Endothelial cell of hepatic sinusoid (primary cell): ENCODE data around the gene MUC13.

Experiments used
- in situ Hi-C: cut with HindIII; loops from 2 replicates; pipeline ENCODE4 v1.10.0; 2017; ENCODE audit warnings: low sequenced_read_pairs

MUC13 gene

GRCh38 chr3:124879337-124879680 lies 55.2 kb downstream of the MUC13 start:
- in situ Hi-C loops, result loop anchor here (5.0 to 10.0 kb wide), 2 partner anchors 37 to 115 kb away; no protein-coding TSS in a partner anchor

- in situ Hi-C loops, result loop anchor here (5.0 to 10.0 kb wide), 2 partner anchors 36 to 114 kb away; no protein-coding TSS in a partner anchor
These were observed 55.8 kb downstream of the MUC13 start for GRCh38 chr3:124878561-124879336.

- in situ Hi-C loops, result loop anchor here (5.0 to 10.0 kb wide), 2 partner anchors 35 to 113 kb away; no protein-coding TSS in a partner anchor
These were observed 56.9 kb downstream of the MUC13 start for GRCh38 chr3:124877674-124878073.

- in situ Hi-C loops, result loop anchor here (5.0 to 10.0 kb wide), 2 partner anchors 34 to 112 kb away; no protein-coding TSS in a partner anchor
These were observed 58.1 kb downstream of the MUC13 start for GRCh38 chr3:124876401-124876878.

GRCh38 chr3:124873226-124873625 lies 61.3 kb downstream of the MUC13 start:
- in situ Hi-C loops, result loop anchor here (10.0 kb wide), 1 partner anchor 108 kb away; no protein-coding TSS in a partner anchor

- in situ Hi-C loops, result no loop called here
These were observed 67.0 kb downstream of the MUC13 start for GRCh38 chr3:124867511-124867910.

- in situ Hi-C loops, result no loop called here
These were observed 72.5 kb downstream of the MUC13 start for GRCh38 chr3:124862006-124862405.

GRCh38 chr3:124861041-124861440 lies 73.5 kb downstream of the MUC13 start:
- in situ Hi-C loops, result no loop called here

GRCh38 chr3:124860599-124860998 lies 74.0 kb downstream of the MUC13 start:
- in situ Hi-C loops, result no loop called here

- in situ Hi-C loops, result no loop called here
These were observed 75.5 kb downstream of the MUC13 start for GRCh38 chr3:124859025-124859424.

GRCh38 chr3:124858275-124858674 lies 76.3 kb downstream of the MUC13 start:
- in situ Hi-C loops, result no loop called here

- in situ Hi-C loops, result no loop called here
These were observed 77.9 kb downstream of the MUC13 start for GRCh38 chr3:124856677-124857076.
